ENCODE results near the gene INMT. TPM values are rescaled to one million over a fixed set of nuclear protein-coding genes. Genes with fewer than 3 reads are reported as not detected.

The INMT gene
- total and polyA plus RNA-seq, 2 donors (not counting 1 experiment from before 2014, with no cell fraction given), result 0.15 TPM; not detected in 1

DNA sequence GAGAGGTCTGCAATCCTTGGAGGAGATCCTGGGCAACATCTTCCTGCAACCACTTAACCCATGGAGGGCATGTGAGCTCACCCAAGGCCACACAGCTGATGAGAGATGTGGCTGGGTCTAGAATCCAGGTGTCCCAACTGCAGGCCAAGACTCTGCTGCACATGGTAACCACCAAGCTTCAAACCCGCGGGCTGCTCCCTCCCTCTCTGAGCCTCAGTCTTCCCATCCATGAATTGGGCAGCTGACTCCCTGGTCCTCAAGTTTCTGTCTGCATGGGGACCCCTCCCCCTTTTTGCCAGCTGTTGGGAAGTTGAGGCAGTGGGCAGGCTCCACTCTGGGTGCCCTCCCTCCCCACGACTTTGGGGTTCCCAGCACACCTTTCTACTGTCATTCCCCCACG is 20.9 kb upstream of the INMT start:
- no peak overlapping the region for H3K9ac ChIP-seq (ENCODE audit: low read length)
- H3K4me3 ChIP-seq (ENCODE audit: control extremely low read depth in 1 of 5, extremely low read depth in 1 of 5, insufficient read depth in 1 of 5, low read depth in 2 of 5, low read length in 4 of 5), result no peak overlapping the region
- 84% methylated on average over 4 of the region's 4 CpGs for WGBS (ENCODE audit: insufficient coverage)
- no peak overlapping the region for H3K4me2 ChIP-seq (replicated peaks; ENCODE audit: low read depth, low read length, poor library complexity, severe bottlenecking)
- no peak overlapping the region for H3K4me3 Mint-ChIP-seq
- H3K4me1 Mint-ChIP-seq, result peaks cover 18% of the 10 kb centered on the region
- H3K4me1 ChIP-seq (ENCODE audit: control insufficient read depth in 2 of 2, insufficient read depth in 2 of 2, low read length in 2 of 2), result peaks cover 8 to 18% of the 10 kb centered on the region in 2 donors
- CTCF ChIA-PET, result interaction anchor here (4.6 kb wide), 1 partner anchor 9 kb away, joined by 22 read pairs; no protein-coding TSS in a partner anchor
- POLR2A ChIA-PET, result no interaction called here
- peaks cover 17% of the 10 kb centered on the region for H3K27me3 Mint-ChIP-seq
- H4K20me1 ChIP-seq (ENCODE audit: control insufficient read depth, insufficient read depth, low read length, poor library complexity, severe bottlenecking), result no peaks in the 10 kb centered on the region
- H3K79me2 ChIP-seq (ENCODE audit: control insufficient read depth, insufficient read depth, low read length), result no peaks in the 10 kb centered on the region
- no peak overlapping the region for H3K27ac ChIP-seq (ENCODE audit: low read length in 2 of 2)
- TF ChIP-seq EZH2 (IDR thresholded peaks at IDR 0.05; ENCODE audit: borderline replicate concordance, insufficient read depth, low read depth, low read length, poor library complexity, severe bottlenecking), result no peak
- TF ChIP-seq, protein P1, sequence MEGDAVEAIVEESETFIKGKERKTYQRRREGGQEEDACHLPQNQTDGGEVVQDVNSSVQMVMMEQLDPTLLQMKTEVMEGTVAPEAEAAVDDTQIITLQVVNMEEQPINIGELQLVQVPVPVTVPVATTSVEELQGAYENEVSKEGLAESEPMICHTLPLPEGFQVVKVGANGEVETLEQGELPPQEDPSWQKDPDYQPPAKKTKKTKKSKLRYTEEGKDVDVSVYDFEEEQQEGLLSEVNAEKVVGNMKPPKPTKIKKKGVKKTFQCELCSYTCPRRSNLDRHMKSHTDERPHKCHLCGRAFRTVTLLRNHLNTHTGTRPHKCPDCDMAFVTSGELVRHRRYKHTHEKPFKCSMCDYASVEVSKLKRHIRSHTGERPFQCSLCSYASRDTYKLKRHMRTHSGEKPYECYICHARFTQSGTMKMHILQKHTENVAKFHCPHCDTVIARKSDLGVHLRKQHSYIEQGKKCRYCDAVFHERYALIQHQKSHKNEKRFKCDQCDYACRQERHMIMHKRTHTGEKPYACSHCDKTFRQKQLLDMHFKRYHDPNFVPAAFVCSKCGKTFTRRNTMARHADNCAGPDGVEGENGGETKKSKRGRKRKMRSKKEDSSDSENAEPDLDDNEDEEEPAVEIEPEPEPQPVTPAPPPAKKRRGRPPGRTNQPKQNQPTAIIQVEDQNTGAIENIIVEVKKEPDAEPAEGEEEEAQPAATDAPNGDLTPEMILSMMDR (IDR thresholded peaks at IDR 0.05), result no peak
- no peak for ATAC-seq (ENCODE audit: low read depth)
- DNase-seq, result no peak
- H3K36me3 ChIP-seq (replicated peaks in 1 of 2; ENCODE audit: control extremely low read depth in 1 of 2, control insufficient read depth in 1 of 2, extremely low read depth in 1 of 2, insufficient read depth in 2 of 2, low read length in 1 of 2), result no peaks in the 10 kb centered on the region
- peaks cover 0 to 6% (median 0%) of the 10 kb centered on the region in 4 experiments for H3K27me3 ChIP-seq (replicated peaks in 1 of 4; ENCODE audit: control extremely low read depth in 1 of 4, control insufficient read depth in 3 of 4, insufficient read depth in 4 of 4, low read length in 3 of 4)
- no peak overlapping the region for H3K27ac Mint-ChIP-seq
- no peaks in the 10 kb centered on the region for H3K9me3 Mint-ChIP-seq (ENCODE audit: insufficient read depth)
- intact Hi-C loops (cut with micrococcal nuclease), result no loop called here
- H2AFZ ChIP-seq (ENCODE audit: insufficient read depth, low read depth, low read length, poor library complexity, severe bottlenecking), result no peak overlapping the region
- no peaks in the 10 kb centered on the region for H3K9me3 ChIP-seq (ENCODE audit: control extremely low read depth in 1 of 3, control insufficient read depth in 2 of 3, insufficient read depth in 1 of 3, low read length in 2 of 3)

DNA sequence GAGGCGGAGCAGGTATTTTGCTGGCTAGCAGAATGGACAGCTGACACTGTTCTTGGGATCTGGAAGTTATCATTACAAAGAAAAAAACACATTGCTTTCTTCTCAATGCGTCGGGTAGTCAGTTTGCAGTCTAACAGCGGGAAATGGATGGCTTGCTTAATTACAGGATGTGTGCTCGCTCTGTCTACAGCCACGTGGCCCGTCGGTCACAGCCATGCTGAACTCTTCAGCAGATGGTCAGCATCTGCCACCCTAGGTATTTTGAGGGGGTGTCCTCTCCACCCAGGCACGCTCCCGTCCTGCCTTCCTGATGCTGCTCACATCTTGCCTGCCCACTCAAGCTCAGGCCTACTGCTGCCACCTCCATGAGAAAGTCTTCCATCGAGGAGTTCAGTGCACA is 20.4 kb upstream of the INMT start:
- no peak for TF ChIP-seq EZH2 (IDR thresholded peaks at IDR 0.05; ENCODE audit: borderline replicate concordance, insufficient read depth, low read depth, low read length, poor library complexity, severe bottlenecking)
- TF ChIP-seq, protein P1 (IDR thresholded peaks at IDR 0.05), result no peak
- no peak overlapping the region for H3K4me2 ChIP-seq (replicated peaks; ENCODE audit: low read depth, low read length, poor library complexity, severe bottlenecking)
- H3K27me3 ChIP-seq (replicated peaks in 1 of 4; ENCODE audit: control extremely low read depth in 1 of 4, control insufficient read depth in 3 of 4, insufficient read depth in 4 of 4, low read length in 3 of 4), result peaks cover 0 to 8% (median 0%) of the 10 kb centered on the region in 4 experiments
- ChIA-PET CTCF (interaction anchor here (4.6 kb wide), 1 partner anchor 9 kb away, joined by 22 read pairs; no protein-coding TSS in a partner anchor), POLR2A (no interaction called here)
- H3K27ac ChIP-seq (ENCODE audit: low read length in 2 of 2), result no peak overlapping the region
- 63% methylated on average over 7 of the region's 11 CpGs for WGBS (ENCODE audit: insufficient coverage)
- Mint-ChIP-seq H3K4me1 (peaks cover 18% of the 10 kb centered on the region), H3K27me3 (peaks cover 17% of the 10 kb centered on the region), H3K4me3 (no peak overlapping the region), H3K9me3 (ENCODE audit: insufficient read depth) (no peaks in the 10 kb centered on the region), H3K27ac (no peak overlapping the region)
- no peak overlapping the region for H3K4me3 ChIP-seq (ENCODE audit: control extremely low read depth in 1 of 5, extremely low read depth in 1 of 5, insufficient read depth in 1 of 5, low read depth in 2 of 5, low read length in 4 of 5)
- peaks cover 0 to 2% (median 0%) of the 10 kb centered on the region in 3 donors for H3K9me3 ChIP-seq (ENCODE audit: control extremely low read depth in 1 of 3, control insufficient read depth in 2 of 3, insufficient read depth in 1 of 3, low read length in 2 of 3)
- intact Hi-C loops (cut with micrococcal nuclease), result no loop called here
- ATAC-seq (ENCODE audit: low read depth) (no peak), DNase-seq (no peak)
- H4K20me1 ChIP-seq (ENCODE audit: control insufficient read depth, insufficient read depth, low read length, poor library complexity, severe bottlenecking), result no peaks in the 10 kb centered on the region
- peaks cover 8 to 14% of the 10 kb centered on the region in 2 donors for H3K4me1 ChIP-seq (ENCODE audit: control insufficient read depth in 2 of 2, insufficient read depth in 2 of 2, low read length in 2 of 2)
- H2AFZ ChIP-seq (ENCODE audit: insufficient read depth, low read depth, low read length, poor library complexity, severe bottlenecking), result no peak overlapping the region
- no peaks in the 10 kb centered on the region for H3K79me2 ChIP-seq (ENCODE audit: control insufficient read depth, insufficient read depth, low read length)
- H3K36me3 ChIP-seq (replicated peaks in 1 of 2; ENCODE audit: control extremely low read depth in 1 of 2, control insufficient read depth in 1 of 2, extremely low read depth in 1 of 2, insufficient read depth in 2 of 2, low read length in 1 of 2), result no peaks in the 10 kb centered on the region
- no peak overlapping the region for H3K9ac ChIP-seq (ENCODE audit: low read length)
